Natural killer cell (primary cell): ENCODE measurements around the gene ADSS2. TPM values are rescaled to one million over a fixed set of nuclear protein-coding genes. Genes with fewer than 3 reads are reported as not detected.
A peak's percentile ranks its signal among the peaks of the same experiment; 100 is the strongest.
"Not testable (repeated sequence)": the region's sequence is repeated elsewhere in the genome, so short reads cannot be mapped to it uniquely, and the experiment has no call there.

Experiments used
- ATAC-seq, 3 donors: fragments of 150-1000 bp in 2 of 3; fragments of 200-7000 bp in 1 of 3; cut with Tn5 transposase; 1 replicate in 1 of 3; 2 replicates in 2 of 3; pipeline ENCODE4 v1.10.0; 2021; ENCODE audit warnings: mild to moderate bottlenecking in 2 of 3, moderate library complexity in 2 of 3
- DNase-seq, 2 donors: peaks; one replicate each; pipeline versions ENCODE4 v3.0.0 to v3.0.0-alpha.2; 2013 to 2021; ENCODE audit warnings: mixed read lengths in 1 of 2
- H3K27ac ChIP-seq: one replicate; pipeline ENCODE4 v1.5.1; 2013; ENCODE audit warnings: mild to moderate bottlenecking, low read length
- H3K27me3 ChIP-seq: one replicate; pipeline ENCODE4 v1.6.1; 2013; ENCODE audit warnings: low read length; ENCODE audit not compliant: control insufficient read depth, insufficient read depth
- H3K36me3 ChIP-seq: one replicate; pipeline ENCODE4 v1.6.1; 2013; ENCODE audit warnings: low read length; ENCODE audit not compliant: control insufficient read depth, insufficient read depth
- H3K4me1 ChIP-seq: one replicate; pipeline ENCODE4 v1.6.1; 2013; ENCODE audit warnings: low read length; ENCODE audit not compliant: control insufficient read depth, insufficient read depth
- H3K4me3 ChIP-seq: one replicate; pipeline ENCODE4 v1.5.1; 2013; ENCODE audit warnings: low read length
- H3K9me3 ChIP-seq: one replicate; pipeline ENCODE4 v1.6.1; 2013; ENCODE audit warnings: low read length; ENCODE audit not compliant: control insufficient read depth, insufficient read depth
- H3K27ac Mint-ChIP-seq, 2 donors: one replicate each; pipeline ENCODE4 v1.8.0; 2022; ENCODE audit warnings: mild to moderate bottlenecking in 2 of 2, mixed read lengths in 2 of 2, moderate library complexity in 1 of 2
- H3K27me3 Mint-ChIP-seq, 2 donors: one replicate each; pipeline ENCODE4 v1.8.0; 2022; ENCODE audit warnings: low read depth in 2 of 2, mixed read lengths in 2 of 2
- H3K36me3 Mint-ChIP-seq: one replicate; pipeline ENCODE4 v1.8.0; 2022; ENCODE audit warnings: mixed read lengths
- H3K4me1 Mint-ChIP-seq, 2 donors: one replicate each; pipeline ENCODE4 v1.8.0; 2022; ENCODE audit warnings: mixed read lengths in 2 of 2
- H3K4me3 Mint-ChIP-seq: one replicate; pipeline ENCODE4 v1.8.0; 2022; ENCODE audit warnings: mild to moderate bottlenecking, moderate library complexity, mixed read lengths
- H3K9me3 Mint-ChIP-seq, 2 donors: one replicate each; pipeline ENCODE4 v1.8.0; 2022; ENCODE audit warnings: mixed read lengths in 2 of 2
- WGBS: methylation state at CpG from one replicate; pipeline ENCODE4 v1.1.7; 2013; ENCODE audit warnings: missing lambda C conversion rate; ENCODE audit not compliant: insufficient coverage; 5-methylcytosine and 5-hydroxymethylcytosine counted together
- intact Hi-C: fragments of 100-400 bp; cut with micrococcal nuclease; formaldehyde crosslinking; loops from one replicate; pipeline ENCODE4 v1.14.2; 2022
- total RNA-seq, 4 donors: library from RNA; stranded (reverse); fragments of 120-200 nt in 1 of 4; gene quantifications; one replicate each; pipeline versions ENCODE4 v1.2.3 to v1.2.4, GENCODE V29; 2013 to 2022
- TF ChIP-seq, protein P1 (sequence below): fragments of 200-600 bp; IDR thresholded peaks from one replicate; pipeline ENCODE4 v1.8.0; 2022; ENCODE audit warnings: antibody characterized with exemption

Gene ADSS2
- 10 to 100 TPM; 49.2 to 67.9 (median 54.8) TPM for total RNA-seq
- 73.0 TPM for total RNA-seq (2013)

DNA sequence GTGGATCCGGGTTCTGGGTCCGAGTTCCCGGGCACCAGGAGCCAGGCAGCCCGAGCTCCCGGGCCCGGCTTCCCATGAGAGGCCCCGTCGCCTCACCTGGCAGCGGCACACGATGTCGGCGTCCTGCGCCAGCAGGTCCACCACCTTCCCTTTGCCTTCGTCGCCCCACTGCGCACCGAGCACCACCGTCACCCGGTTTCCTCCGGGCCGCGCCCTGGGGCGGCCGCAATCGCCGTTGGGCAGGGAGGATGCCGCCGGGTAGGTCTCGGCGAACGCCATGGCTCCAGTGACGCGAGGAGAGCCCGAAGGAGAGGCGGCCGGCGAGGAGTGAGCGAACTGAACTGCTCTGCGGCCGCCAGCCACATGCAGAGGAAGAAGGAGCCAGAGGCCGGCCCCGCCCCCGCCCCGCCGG, at the start of gene ADSS2:
Gene ADSS2, minus strand, starts transcription at position 371 of the 412 bp plus-strand sequence. Its CDS starts 92 bp downstream, at position 279.
- TF ChIP-seq, protein P1, sequence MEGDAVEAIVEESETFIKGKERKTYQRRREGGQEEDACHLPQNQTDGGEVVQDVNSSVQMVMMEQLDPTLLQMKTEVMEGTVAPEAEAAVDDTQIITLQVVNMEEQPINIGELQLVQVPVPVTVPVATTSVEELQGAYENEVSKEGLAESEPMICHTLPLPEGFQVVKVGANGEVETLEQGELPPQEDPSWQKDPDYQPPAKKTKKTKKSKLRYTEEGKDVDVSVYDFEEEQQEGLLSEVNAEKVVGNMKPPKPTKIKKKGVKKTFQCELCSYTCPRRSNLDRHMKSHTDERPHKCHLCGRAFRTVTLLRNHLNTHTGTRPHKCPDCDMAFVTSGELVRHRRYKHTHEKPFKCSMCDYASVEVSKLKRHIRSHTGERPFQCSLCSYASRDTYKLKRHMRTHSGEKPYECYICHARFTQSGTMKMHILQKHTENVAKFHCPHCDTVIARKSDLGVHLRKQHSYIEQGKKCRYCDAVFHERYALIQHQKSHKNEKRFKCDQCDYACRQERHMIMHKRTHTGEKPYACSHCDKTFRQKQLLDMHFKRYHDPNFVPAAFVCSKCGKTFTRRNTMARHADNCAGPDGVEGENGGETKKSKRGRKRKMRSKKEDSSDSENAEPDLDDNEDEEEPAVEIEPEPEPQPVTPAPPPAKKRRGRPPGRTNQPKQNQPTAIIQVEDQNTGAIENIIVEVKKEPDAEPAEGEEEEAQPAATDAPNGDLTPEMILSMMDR = no peak
- Histone ChIP-seq H3K27ac (peak within 1 kb of the TSS; percentile 92), H3K36me3 (peaks cover 14% of the 10 kb centered on the region), H3K4me1 (peaks cover 9% of the 10 kb centered on the region), H3K9me3 (no peaks in the 10 kb centered on the region), H3K4me3 (peak within 1 kb of the TSS; percentile 72), H3K27me3 (no peaks in the 10 kb centered on the region)
- H3K27ac Mint-ChIP-seq = peak within 1 kb of the TSS; percentile 85 to 88
- no peak for ATAC-seq
- H3K9me3 Mint-ChIP-seq = no peaks in the 10 kb centered on the region
- H3K36me3 Mint-ChIP-seq = no peaks in the 10 kb centered on the region
- H3K4me3 Mint-ChIP-seq = peak within 1 kb of the TSS; percentile 80
- peaks cover 37 to 42% of the 10 kb centered on the region in 2 donors for H3K4me1 Mint-ChIP-seq
- intact Hi-C loops = loop anchor here (1.0 to 10.0 kb wide), 3 partner anchors 126 to 521 kb away; partner anchors contain the start of gene HNRNPU
- whole genome bisulfite sequencing = under 1% methylated on average over 45 of the region's 45 CpGs
- DNase-seq = no peak
- H3K27me3 Mint-ChIP-seq = no peaks in the 10 kb centered on the region

- WGBS = 89% methylated on average over 4 of the region's 4 CpGs
- ATAC-seq, H3K27me3 ChIP-seq, H3K9me3 ChIP-seq, H3K4me1 ChIP-seq, H3K9me3 Mint-ChIP-seq, H3K27ac ChIP-seq, H3K27ac Mint-ChIP-seq, H3K36me3 ChIP-seq, DNase-seq, H3K36me3 Mint-ChIP-seq, H3K4me3 Mint-ChIP-seq, H3K4me1 Mint-ChIP-seq, intact Hi-C loops, H3K4me3 ChIP-seq: not testable (repeated sequence)
- H3K27me3 Mint-ChIP-seq = peaks cover 5 to 14% of the 10 kb centered on the region in 2 donors
Observed at GRCh38 chr1:244500515-244500914, 48.8 kb upstream of the ADSS2 start.

- H3K27ac Mint-ChIP-seq, H3K4me3 ChIP-seq, ATAC-seq, H3K9me3 Mint-ChIP-seq, H3K4me1 Mint-ChIP-seq, H3K27me3 ChIP-seq, H3K36me3 Mint-ChIP-seq, DNase-seq, H3K4me3 Mint-ChIP-seq, H3K9me3 ChIP-seq, H3K36me3 ChIP-seq, H3K27ac ChIP-seq, H3K4me1 ChIP-seq, intact Hi-C loops: not testable (repeated sequence)
- peaks cover 5 to 14% of the 10 kb centered on the region in 2 donors for H3K27me3 Mint-ChIP-seq
- WGBS = no CpG with 5 or more reads among the region's 2 CpGs
Observed at GRCh38 chr1:244499484-244499883, 47.8 kb upstream of the ADSS2 start.

GRCh38 chr1:244497805-244498204, 46.1 kb upstream of the ADSS2 start:
- Mint-ChIP-seq H3K27me3 (peaks cover 5 to 13% of the 10 kb centered on the region in 2 donors), H3K4me1 (no peaks in the 10 kb centered on the region), H3K9me3 (no peaks in the 10 kb centered on the region), H3K27ac (no peak overlapping the region), H3K4me3 (no peak overlapping the region), H3K36me3 (no peaks in the 10 kb centered on the region)
- DNase-seq (no peak), ATAC-seq (no peak)
- H3K4me3 ChIP-seq = no peak overlapping the region
- TF ChIP-seq, protein P1 = no peak
- no peaks in the 10 kb centered on the region for H3K36me3 ChIP-seq
- H3K27ac ChIP-seq = no peak overlapping the region
- H3K4me1 ChIP-seq = no peaks in the 10 kb centered on the region
- no peaks in the 10 kb centered on the region for H3K27me3 ChIP-seq
- no peaks in the 10 kb centered on the region for H3K9me3 ChIP-seq
- intact Hi-C loops = no loop called here
- no CpG with 5 or more reads among the region's 1 CpG for WGBS
